SW480 (cell line): ENCODE measurements around the gene RASSF7.
"Not testable (repeated sequence)": the region's sequence is repeated elsewhere in the genome, so short reads cannot be mapped to it uniquely, and the experiment has no call there.

Experiments used
- DNase-seq: peaks from one replicate; pipeline ENCODE4 v3.0.0-alpha.2; 2016; ENCODE audit warnings: low spot score

RASSF7 gene

GRCh38 chr11:567011-567628 lies 6.3 kb downstream of the RASSF7 start:
- no peak for DNase-seq

- no peak for DNase-seq
Measured at GRCh38 chr11:567629-568292, 7.0 kb downstream of the RASSF7 start.

- DNase-seq = peak; percentile 89
Measured at GRCh38 chr11:568306-569157, 7.8 kb downstream of the RASSF7 start.

GRCh38 chr11:569158-569885 lies 8.6 kb downstream of the RASSF7 start:
- DNase-seq = no peak

GRCh38 chr11:571802-572185 lies 11.0 kb downstream of the RASSF7 start:
- no peak for DNase-seq

- no peak for DNase-seq
Measured at GRCh38 chr11:573146-573759, 12.5 kb downstream of the RASSF7 start.

GRCh38 chr11:574031-574570 lies 13.3 kb downstream of the RASSF7 start:
- DNase-seq = not testable (repeated sequence)

- no peak for DNase-seq
Measured at GRCh38 chr11:574632-575312, 14.0 kb downstream of the RASSF7 start.

- DNase-seq = peak; percentile 66
Measured at GRCh38 chr11:575313-575995, 14.7 kb downstream of the RASSF7 start.

GRCh38 chr11:575996-576768 lies 15.4 kb downstream of the RASSF7 start, which contains the start of gene PHRF1:
Gene PHRF1 (plus strand): TSS chr11:576470. CDS start chr11:581513, 5,043 bp downstream.
- DNase-seq = peak; percentile 91

- no peak for DNase-seq
Measured at GRCh38 chr11:576811-577610, 16.2 kb downstream of the RASSF7 start.

GRCh38 chr11:577611-577894 lies 16.8 kb downstream of the RASSF7 start:
- DNase-seq = no peak

- DNase-seq = no peak
Measured at GRCh38 chr11:578276-579035, 17.7 kb downstream of the RASSF7 start.

GRCh38 chr11:579830-580601 lies 19.2 kb downstream of the RASSF7 start:
- no peak for DNase-seq

- no peak for DNase-seq
Measured at GRCh38 chr11:581342-581741, 20.6 kb downstream of the RASSF7 start.

GRCh38 chr11:581752-582151 lies 21.0 kb downstream of the RASSF7 start:
- DNase-seq = no peak

- no peak for DNase-seq
Measured at GRCh38 chr11:584287-584686, 23.5 kb downstream of the RASSF7 start.
